OCI-LY7 (cell line): ENCODE results near the gene NSL1.

Source experiments
- CTCF ChIP-seq: fragments of 200-600 bp; sonication (generic); conservative IDR thresholded peaks from 2 replicates; pipeline ENCODE4 v1.5.1; 2014; ENCODE audit warnings: mild to moderate bottlenecking, antibody characterized with exemption, low read length, moderate library complexity, mixed read lengths
- EZH2phosphoT487 ChIP-seq: fragments of 200-600 bp; sonication (generic); IDR thresholded peaks from 2 replicates; pipeline ENCODE4 v1.6.1; 2018; ENCODE audit warnings: low read depth, borderline replicate concordance, mild to moderate bottlenecking, mixed run types, antibody characterized with exemption, low read length, moderate library complexity, mixed read lengths

- no peak for TF ChIP-seq CTCF
- no peak for TF ChIP-seq EZH2phosphoT487
Measured at GRCh38 chr1:212713465-212714136, 78.0 kb downstream of the NSL1 start.
